ENCODE data around the gene ALKBH6. TPM values are rescaled to one million over a fixed set of nuclear protein-coding genes. Genes with fewer than 3 reads are reported as not detected.

The ALKBH6 gene
- total RNA-seq, 4 donors from 2014 or later, result 14.6 to 28.6 (median 18.8) TPM

GRCh38 chr19:36058481-36059179, 44.6 kb upstream of the ALKBH6 start:
- TF ChIP-seq CTCF (IDR thresholded peaks at IDR 0.05), result no peak
- no peak for TF ChIP-seq POLR2A (IDR thresholded peaks at IDR 0.05)
- Histone ChIP-seq H3K4me1 (peaks cover 10 to 18% (median 12%) of the 10 kb centered on the region in 3 donors), H3K27ac (no peak overlapping the region), H3K9me3 (no peaks in the 10 kb centered on the region), H3K27me3 (no peaks in the 10 kb centered on the region), H3K4me3 (no peak overlapping the region), H3K36me3 (no peaks in the 10 kb centered on the region)
- WGBS, 2 donors, result 86 to 95% methylated on average over 7 to 12 of the region's 12 CpGs
- DNase-seq, result no peak
- intact Hi-C loops (cut with DNase I), result loop anchor here (10.0 kb wide), 1 partner anchor 56 kb away; the partner anchor contains the start of genes OVOL3, POLR2I and TBCB

- no peaks in the 10 kb centered on the region for H3K9me3 ChIP-seq
- peak within 1 kb of the TSS; percentile 94 to 99 (median 96) for H3K27ac ChIP-seq
- H3K4me1 ChIP-seq, result peaks cover 12 to 30% (median 18%) of the 10 kb centered on the region in 3 donors
- intact Hi-C loops (cut with DNase I), result loop anchor here (10.0 kb wide), 1 partner anchor 60 kb away; the partner anchor contains the start of genes OVOL3, POLR2I and TBCB
- H3K4me3 ChIP-seq, result peak within 1 kb of the TSS; percentile 61 to 90 (median 70)
- peak; percentile 89 for DNase-seq
- no peaks in the 10 kb centered on the region for H3K27me3 ChIP-seq
- WGBS, 2 donors, result 2% methylated on average over 20 to 43 of the region's 76 CpGs
- no peaks in the 10 kb centered on the region for H3K36me3 ChIP-seq
- TF ChIP-seq POLR2A (IDR thresholded peaks at IDR 0.05) (peak in 1 of 4 donors; percentile 12), CTCF (IDR thresholded peaks at IDR 0.05) (peak in 1 of 6 experiments; percentile 4)
Observed at GRCh38 chr19:36054733-36055686, 41.0 kb upstream of the ALKBH6 start, which contains the start of gene WDR62. WDR62 (plus strand) TSS chr19:36054897; CDS start chr19:36054972, 75 bp downstream.

GRCh38 chr19:36054119-36054732, 40.2 kb upstream of the ALKBH6 start, which contains the start of gene THAP8:
THAP8 (minus strand) TSS chr19:36054285; CDS start chr19:36054217, 68 bp downstream.
- Histone ChIP-seq H3K27me3 (no peaks in the 10 kb centered on the region), H3K4me1 (peaks cover 12 to 30% (median 18%) of the 10 kb centered on the region in 3 donors), H3K9me3 (no peaks in the 10 kb centered on the region), H3K36me3 (no peaks in the 10 kb centered on the region), H3K4me3 (peak within 1 kb of the TSS; percentile 61 to 90 (median 70)), H3K27ac (peak within 1 kb of the TSS; percentile 94 to 99 (median 96))
- intact Hi-C loops (cut with DNase I), result loop anchor here (10.0 kb wide), 1 partner anchor 61 kb away; the partner anchor contains the start of genes OVOL3, POLR2I and TBCB
- TF ChIP-seq CTCF (IDR thresholded peaks at IDR 0.05) (peak; percentile 26 to 69 (median 62)), POLR2A (IDR thresholded peaks at IDR 0.05) (peak in 2 of 4 donors; percentile 60 to 72)
- DNase-seq, result peak; percentile 98
- WGBS, 2 donors, result 0% methylated on average over 3 to 7 of the region's 56 CpGs

- no peaks in the 10 kb centered on the region for H3K27me3 ChIP-seq
- H3K4me3 ChIP-seq, result no peak overlapping the region
- H3K27ac ChIP-seq, result peak overlapping the region in 2 of 4 donors; percentile 26 to 28
- 96 to 98% methylated on average over 4 of the region's 4 CpGs for WGBS, 2 donors
- no peaks in the 10 kb centered on the region for H3K36me3 ChIP-seq
- no peaks in the 10 kb centered on the region for H3K9me3 ChIP-seq
- intact Hi-C loops (cut with DNase I), result loop anchor here (10.0 kb wide), 1 partner anchor 63 kb away; the partner anchor contains the start of genes OVOL3, POLR2I and TBCB
- H3K4me1 ChIP-seq, result peaks cover 12 to 30% (median 18%) of the 10 kb centered on the region in 3 donors
- DNase-seq, result no peak
- TF ChIP-seq CTCF (IDR thresholded peaks at IDR 0.05), result no peak
- TF ChIP-seq POLR2A (IDR thresholded peaks at IDR 0.05), result no peak
Observed at GRCh38 chr19:36051637-36052036, 37.6 kb upstream of the ALKBH6 start.
